GM21723 (cell line): Measurements from ENCODE around the gene RIMS3.

Experiments used
- ATAC-seq: cut with Tn5 transposase; IDR thresholded peaks from one replicate; pipeline ENCODE4 v1.9.1; 2021; ENCODE audit warnings: mild to moderate bottlenecking, moderate library complexity; ENCODE audit not compliant: unreplicated experiment

Gene RIMS3

DNA sequence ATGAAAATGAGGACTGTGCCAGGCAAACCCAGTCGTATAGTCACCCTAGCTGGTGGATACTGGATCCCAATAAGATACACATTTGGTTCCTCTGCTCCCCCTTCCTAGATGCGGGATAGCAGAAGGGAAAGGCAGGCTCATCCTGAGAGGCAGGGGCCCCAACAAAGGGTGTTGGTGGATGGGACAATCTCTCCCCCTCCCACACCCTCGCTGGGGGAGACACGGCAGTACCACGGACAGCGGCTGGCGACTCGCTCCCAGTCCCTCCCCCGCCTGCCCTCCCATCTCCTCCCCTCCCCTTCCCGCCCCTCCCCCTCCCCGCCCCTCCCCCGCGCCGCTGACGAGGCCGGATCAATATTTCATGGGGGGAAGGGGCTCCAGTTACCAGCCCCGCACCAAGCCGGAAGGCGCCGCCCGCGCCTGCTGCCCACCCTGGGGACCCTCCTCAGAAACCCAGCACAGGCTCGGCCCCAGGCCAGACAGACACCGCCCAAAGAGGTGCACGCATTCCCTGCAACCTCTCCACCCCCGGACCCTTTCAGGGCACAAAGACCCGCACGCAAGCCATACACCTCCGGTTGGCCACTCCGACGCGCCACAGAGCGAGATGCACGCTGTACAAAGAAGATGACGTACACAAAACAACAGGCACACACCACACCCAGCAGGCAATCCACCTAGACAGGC lies 11.5 kb downstream of the RIMS3 start:
- ATAC-seq: no peak

DNA sequence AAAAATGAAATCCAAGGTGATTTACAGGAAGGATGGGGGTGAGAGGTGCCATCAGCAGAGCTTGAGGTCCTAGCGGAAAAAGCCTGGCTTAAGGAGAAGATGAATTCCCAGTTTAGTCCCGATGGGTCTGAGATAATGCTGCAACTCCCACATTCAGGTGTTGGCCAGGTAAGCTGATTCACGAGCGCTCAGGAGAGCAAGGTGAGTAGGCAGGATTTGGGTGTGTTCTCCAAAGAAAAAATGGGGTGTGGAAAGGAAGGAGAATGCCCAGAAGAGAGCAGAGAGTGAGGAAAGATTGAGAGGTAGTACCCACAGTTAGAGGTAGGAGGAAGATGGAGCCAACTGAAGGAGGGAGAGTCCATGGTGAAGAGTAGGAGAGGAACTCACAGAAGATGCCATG lies 12.5 kb downstream of the RIMS3 start:
- no peak for ATAC-seq

DNA sequence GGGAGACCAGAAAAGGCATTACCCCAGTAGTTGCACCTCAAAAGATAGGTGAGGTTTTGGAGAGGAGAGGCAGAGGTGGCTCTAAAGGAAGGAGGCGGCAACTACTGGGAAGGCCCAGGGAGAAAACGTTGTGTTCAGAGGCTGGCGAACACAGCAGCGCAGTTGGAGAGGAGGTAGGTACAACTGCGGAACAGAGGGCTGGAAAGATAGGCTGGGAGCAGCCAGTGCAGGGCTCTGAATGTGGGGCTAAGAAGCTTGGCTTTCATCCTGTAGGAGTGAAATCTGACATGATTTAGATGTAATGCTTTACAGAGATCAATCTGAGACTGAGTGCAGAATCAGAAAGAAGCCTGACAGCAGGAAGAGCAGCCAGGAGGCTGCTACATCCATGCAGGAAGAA lies 13.0 kb downstream of the RIMS3 start:
- ATAC-seq: no peak

DNA sequence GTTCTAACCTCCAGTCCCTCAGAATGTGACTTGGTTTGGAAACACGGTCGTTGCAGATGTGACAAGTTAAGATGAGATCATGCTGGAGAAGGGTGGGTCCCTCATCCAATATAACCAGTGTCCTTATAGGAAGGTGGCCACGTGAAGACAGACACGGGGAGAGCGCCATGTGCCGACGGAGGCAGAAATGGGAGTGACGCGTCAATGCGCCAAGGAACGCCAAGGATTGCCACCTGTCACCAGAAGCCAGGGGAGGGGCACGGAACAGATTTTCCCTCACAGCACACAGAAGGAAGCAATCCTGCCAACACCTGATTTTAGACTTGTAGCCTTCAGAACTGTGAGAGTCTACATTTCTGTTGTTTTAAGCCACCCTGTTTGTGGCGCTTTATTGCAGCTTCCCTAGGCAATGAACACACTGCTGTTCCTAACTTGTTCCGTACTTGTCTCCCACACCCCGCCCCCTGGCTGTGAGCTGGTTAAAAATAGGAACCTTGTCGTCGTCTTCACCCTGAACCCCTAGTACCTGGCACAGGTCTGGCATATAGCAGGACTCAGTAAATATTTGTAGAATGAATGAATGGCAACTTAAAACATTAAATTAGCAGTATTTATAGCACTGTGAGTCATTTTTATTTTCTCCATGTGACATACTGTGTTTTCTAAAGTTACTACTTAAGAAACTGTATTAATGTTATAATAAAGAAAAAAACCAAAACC lies 14.2 kb downstream of the RIMS3 start:
- no peak for ATAC-seq

DNA sequence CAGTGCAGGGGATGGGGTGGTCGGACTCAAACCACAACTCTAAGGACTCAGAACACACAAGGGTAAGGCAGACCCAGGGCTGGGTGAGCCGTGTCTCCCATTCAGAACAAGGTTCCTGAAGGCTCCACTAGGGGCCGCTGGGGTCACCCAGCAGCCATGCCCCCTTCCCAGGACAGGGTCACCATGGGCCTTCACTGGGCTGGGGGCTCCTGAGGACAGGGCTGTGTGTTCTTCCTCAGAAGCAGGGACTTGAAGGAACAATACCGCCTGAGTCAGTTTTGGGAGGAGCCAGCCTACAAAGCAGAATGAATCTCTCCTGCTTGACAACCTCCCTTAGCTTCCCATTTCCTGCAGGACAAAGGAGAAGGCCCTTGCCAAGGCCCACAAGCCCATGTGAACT lies 15.4 kb downstream of the RIMS3 start:
- no peak for ATAC-seq

DNA sequence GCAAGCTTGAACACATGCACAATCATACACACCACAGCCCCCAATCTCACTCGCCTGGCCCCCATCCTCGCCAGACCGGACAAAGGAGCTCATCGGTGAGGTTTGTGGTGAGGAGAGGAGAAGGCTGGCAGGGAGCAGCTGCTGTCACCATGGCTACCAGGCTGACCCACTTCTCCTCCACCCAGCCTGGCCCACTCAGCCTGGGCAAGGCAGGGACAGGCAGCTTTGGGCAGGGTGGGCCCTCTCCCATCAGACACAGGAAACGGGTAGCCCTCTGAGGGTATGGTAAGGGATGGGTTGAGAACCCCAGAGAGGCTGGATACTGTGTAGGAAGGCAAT lies 15.9 kb downstream of the RIMS3 start:
- ATAC-seq: no peak

DNA sequence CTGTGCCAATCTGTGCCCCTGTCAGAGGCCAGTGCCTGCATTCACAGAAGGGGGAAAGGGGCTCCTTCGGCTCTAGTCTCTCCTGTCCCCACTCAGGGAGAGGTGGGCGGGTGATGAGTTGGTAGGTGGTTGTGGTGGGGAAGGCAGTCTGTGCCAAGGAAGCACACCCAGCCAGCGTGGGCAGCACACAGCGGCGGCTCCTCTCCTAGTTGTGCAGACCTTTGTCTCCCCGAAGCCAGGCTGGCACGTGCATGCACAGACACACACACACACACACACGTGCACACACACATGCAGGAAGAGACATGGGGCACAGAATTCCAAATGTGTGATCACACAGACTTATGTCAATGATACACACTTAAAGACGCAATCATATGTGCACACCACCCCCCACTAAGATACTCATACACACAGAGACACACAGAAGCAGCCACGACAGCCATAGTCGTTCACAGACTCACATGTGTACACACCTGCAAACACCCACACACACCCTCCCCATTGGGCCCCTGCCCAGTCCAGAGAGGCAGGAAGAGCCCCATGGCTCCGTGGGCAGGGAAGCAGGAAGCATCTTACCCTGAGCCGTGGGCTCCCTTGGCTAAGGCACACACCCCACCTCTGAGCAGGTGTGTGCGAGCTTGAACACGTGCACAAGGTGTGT lies 16.4 kb downstream of the RIMS3 start:
- no peak for ATAC-seq

DNA sequence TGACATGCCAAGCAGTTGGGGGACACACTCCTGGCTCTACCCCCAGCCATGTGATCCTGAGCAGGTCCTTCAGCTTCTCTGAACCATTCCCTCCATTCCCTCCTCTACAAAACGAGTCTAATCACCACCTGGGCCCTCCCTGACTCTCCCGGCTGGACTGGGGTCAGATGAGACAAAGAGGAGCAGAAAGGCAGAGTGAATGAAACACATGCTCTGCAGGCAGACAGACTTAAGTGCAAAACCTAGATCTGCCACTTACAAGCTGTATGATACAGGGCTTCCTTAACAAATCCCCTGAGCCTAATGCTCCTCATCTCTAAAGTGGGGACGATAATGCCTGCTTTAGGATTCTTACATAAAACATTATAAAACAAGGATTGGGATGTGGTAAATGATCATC lies 17.3 kb downstream of the RIMS3 start:
- ATAC-seq: no peak

DNA sequence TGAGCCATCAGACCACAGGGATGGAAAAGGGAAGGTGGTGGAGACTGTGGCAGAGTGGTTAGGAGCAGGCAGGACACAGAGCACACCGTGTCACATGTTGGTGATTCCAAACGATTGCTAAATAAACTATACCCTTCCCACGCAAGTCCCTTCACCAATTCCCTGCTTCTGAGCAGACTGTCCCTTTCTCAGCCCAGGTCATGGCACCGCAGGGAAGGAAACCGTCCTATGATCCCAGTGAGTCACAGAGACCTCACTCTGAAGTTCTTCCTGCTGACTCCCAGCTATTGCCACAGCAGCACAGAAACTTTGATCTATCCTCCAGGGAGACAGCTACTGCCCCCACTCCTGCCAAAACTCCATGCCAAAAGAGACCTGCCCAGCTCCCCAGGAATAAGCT lies 19.2 kb downstream of the RIMS3 start:
- ATAC-seq: no peak

DNA sequence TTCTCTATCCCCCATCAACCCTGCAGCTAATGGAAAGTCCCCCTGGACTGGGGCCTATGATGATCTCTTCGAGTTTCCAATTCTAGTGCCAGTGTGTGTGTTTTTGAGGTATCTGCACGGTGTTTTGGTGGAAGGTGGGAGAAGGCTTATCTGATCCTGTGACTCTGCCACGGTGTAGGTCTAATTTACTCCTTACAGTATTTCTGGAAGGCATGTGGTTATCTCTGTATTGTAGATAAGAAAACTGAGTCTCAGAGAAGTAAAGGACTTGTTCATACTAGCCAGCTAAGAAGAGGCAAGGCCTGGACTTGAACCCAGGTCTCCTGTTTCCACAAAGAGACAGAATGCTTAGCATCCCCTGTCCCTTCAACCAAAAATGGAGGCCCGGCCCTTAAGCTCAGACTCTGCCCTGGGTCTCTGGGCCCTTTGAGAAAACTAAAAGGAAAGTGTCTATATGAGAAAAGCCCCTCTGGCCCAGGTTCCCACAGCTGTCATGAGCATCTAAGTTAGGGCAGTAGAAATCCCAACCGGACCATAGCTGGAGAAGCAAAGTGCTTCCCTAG lies 20.3 kb downstream of the RIMS3 start:
- ATAC-seq: no peak

DNA sequence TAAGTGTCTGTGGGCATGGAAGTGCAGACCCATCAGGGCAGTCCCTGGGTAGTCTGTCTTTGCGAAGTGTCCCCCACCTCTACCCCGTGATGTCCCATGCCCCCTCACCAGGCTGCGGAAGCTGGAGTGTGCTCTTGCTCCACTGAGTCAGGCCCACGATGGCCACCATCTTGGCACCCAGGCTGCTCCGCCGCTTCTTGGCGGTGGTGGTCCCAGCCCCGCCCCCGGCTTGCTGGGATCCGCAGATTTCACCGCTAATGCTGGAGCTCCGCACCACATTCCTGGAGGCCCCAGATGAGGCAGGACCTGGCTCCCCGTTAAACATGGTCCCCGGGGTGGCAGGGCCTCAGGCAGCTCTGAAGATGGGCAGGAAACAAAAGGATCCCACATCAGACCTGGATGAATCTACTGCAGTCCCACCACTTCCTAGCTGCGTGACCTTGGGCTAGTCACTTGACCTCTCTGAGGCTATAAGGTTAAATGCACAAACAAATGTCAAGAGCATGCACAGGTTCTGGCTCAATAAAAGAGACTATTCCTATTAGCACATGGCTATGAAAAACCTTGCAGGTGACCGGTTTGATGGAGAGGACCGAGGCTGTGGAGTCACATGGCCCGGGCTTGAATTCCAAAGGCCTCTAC lies 23.8 kb downstream of the RIMS3 start:
- ATAC-seq: no peak

DNA sequence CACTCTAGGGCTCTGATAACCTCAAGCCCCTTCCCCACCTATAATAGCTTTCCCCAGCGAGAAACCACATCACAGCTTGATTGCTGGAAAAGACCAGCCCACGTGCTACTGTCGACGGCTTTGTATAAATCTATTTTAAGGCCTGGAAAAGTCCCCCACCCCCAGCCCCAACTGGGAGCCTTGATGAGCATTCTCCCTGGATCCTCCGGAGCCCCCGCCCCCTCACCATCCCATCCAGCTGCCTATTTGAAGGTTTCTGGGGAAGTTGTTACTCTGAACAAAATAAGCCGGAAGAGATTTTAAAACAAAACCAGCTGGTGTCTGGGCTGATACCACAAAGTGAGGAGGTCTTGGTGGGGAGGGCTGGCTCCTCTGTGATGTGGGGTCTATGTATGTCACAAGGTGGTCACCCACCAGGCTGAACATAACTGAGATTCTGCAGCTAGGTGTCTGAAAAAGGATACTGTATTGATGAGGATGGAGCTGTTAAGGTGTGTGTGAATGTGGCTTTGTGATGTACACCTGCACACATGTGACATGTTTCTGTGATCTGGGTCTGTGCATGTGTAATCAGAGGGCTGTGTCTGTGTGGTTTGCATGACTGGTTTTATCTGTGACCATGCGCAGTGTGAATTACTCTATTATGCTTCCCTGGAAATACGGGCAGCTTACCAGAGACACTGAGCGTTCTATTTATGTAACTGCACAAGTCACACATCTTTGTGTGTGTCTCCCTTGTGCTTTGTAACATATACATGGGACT lies 25.0 kb downstream of the RIMS3 start:
- no peak for ATAC-seq

DNA sequence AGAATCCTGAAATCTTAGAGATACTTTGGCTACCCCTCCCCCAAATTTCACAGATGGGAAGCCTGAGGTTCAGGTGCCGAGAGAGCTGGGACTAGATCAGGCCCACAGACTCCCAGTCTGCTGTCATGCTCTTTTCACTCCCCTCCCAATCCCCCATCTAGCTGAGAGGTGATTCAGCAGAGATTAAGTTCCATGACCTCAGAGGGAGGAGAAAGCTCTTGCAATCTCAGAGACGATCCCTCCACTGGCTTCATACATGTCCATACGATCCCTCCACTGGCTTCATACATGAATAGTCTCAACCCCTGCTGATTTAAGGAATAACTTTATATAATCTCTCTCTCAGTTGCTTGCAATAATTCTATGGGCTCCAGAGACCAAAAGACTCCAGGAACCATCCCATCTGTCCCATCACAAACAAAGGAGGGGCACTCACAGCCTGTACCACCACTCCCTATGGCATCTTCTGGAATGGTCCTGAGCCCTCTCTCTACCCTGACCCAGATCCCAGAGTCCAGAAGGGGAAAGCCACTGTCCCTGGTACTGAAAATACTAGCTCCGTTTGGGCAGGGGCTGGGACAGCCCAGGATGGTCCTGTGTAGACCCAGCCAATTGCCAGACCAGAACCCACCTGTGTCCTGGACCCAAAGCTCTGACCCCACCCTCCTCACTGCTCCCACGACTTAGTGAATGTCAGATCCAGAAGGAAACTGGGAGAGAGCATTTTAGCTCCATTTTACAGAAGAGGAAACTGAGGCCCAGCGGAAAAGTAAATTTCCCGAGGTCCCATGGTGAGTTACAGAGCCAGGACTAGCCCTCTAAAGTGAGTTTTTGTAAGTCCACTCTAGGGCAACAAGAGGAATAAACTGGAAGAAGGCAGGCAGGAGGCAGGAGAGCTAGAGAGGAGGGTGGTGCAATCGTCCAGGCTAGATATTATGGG lies 27.1 kb downstream of the RIMS3 start:
- no peak for ATAC-seq

DNA sequence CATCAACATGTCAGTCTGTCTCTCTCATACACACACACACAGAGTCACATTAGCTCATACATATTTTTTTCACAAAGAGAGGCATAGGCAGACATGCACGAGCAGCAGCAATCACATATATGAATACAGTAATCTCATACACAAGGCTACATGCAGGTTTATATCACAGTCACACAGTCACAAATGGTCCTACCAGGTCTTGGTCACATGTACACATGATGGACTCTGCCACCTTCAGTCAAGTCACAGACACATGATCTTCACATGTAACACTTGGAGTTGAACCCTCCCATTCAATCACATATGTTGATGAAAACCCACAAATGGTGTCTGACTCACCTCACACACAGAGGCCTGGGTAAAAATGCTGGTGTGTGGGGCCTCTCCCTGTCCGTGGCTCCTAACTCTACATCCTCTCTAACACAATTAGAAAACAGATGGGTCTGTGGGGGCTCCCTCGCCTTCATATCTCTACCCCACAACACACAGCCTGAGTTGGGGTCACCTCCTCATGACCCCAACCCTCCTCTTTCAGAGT lies 27.9 kb downstream of the RIMS3 start:
- ATAC-seq: no peak

DNA sequence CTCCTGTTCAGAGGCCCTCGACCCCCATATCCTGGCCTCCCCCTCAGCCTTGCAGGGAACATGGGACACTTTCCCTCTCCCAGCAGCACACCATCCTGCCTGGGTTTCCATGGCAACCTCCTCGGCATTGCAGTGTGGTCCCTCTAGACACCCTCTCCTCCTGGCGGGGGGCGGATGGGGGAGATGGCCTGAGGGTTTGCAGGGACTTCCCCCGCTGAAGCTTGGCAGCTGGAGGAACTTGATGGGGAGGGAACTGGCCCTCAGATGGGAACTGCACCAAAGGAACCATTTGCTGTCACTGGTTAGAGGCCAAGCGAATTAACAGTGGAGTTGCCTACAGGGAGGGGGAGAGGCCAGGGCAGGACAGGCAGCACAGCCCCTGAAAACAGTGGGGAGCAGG lies 28.7 kb downstream of the RIMS3 start:
- no peak for ATAC-seq

DNA sequence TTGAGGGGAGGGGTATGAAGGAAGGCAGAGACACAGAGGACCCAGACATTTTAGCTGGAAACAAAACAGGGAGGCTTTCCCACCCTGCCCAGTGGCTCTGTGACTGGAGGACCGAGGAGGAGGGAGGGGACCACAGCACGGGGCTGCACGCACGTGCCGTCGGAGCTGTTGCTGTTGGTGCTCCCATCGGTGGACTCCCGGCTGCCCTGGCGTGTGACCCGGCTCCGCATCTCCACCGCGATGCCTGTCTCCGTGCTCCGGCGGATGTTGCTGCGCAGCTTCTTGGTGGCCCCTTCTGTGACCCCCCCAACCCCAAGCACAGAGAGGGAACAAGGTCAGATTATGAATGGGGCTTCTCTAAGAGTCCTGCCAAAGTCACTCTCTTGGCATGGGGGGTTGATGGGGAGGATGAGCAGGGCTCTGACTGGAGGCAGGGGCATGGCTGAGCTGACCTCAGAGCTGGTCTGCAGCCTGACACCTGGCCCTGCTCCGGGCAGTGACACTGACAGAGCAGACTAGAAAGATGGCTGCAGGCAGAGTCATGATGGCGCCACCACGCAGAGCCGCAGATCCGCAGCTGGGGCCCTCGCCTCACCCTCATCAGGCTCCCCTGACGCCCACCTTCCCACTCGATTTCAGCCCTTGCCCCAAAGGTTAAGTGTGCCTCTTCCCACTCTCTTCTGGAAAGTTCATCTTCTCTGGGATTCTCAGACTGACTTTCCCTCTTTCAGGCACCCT lies 29.6 kb downstream of the RIMS3 start:
- no peak for ATAC-seq

DNA sequence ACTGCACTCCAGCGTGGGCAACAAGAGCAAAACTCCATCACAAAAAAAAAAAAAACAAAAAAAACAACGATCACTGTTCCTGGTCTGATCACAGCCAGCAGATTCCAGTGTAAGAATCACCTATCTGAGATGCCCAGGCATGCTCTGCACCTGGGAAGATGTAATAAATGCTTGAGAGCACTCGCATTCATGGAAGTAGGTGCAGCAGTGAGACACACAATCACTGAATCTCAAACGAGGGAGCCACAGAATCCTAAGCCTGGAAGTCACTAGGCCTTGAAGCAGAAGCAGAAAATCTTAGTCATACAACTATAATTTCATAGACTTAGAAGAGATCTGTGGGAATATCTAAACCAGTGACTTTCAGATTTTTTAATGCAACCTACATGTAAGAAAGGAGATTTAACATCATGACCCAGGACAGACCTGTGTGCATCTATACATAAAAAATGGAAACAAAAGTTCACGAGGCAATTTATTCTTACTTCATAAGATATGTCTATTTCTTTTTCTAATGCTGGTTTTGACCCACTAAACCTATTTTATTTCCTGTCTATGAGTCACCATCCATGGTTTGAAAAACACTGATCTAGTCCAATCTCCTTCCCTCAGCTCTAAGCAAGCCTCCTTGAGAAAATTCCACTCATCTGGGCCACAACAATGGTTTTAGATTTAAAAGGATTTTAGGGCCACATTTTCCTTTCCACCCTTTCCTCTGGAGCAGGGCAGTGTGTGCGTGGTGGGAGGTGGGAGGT lies 30.4 kb downstream of the RIMS3 start:
- no peak for ATAC-seq

DNA sequence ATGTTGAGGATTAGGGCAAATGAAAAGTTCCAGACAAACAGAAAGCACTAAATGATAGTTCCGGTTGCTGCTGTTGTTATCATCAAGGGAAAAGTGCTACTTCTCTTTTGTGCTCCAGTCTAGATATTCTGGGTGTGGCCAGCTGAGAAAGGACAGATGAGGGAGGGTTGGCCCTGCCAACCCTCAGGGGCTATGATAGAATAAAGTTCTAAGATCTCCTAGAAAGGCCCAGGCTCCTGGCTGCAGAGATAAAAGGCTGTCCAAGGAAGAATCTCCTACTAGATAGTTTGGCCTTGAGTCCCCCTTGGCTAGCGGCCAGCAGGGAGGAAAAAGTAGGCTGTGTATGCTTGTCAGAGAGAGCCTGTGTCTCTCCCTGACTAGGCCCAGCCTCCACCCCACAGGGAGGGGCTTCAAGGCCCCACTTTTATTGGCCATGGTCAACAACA lies 31.5 kb downstream of the RIMS3 start:
- ATAC-seq: no peak
